ENCODE data around the gene SUFU. TPM values are rescaled to one million over a fixed set of nuclear protein-coding genes. Genes with fewer than 3 reads are reported as not detected.

The SUFU gene
- total and polyA plus RNA-seq, 2 experiments from 2014 or later = 10.9 to 18.2 TPM

GRCh38 chr10:102677331-102678067 lies 173.7 kb downstream of the SUFU start:
- Histone ChIP-seq H2AFZ (no peak overlapping the region), H3K9me2 (replicated peaks; ENCODE audit: insufficient read depth) (no peaks in the 10 kb centered on the region), H3K4me3 (no peak overlapping the region), H3K36me3 (replicated peaks; ENCODE audit: insufficient read depth, low read depth) (no peaks in the 10 kb centered on the region), H3K4me1 (ENCODE audit: insufficient read depth) (peaks cover 63% of the 10 kb centered on the region), H4K20me1 (ENCODE audit: insufficient read depth, poor library complexity, severe bottlenecking) (no peaks in the 10 kb centered on the region), H3K9me3 (ENCODE audit: low read depth) (no peaks in the 10 kb centered on the region), H3K27me3 (no peaks in the 10 kb centered on the region), H3K27ac (peak overlapping the region; percentile 93), H3K4me2 (peak overlapping the region; percentile 69), H3K79me2 (no peaks in the 10 kb centered on the region)
- TF ChIP-seq EZH2 (IDR thresholded peaks at IDR 0.05; ENCODE audit: borderline replicate concordance) = no peak
- no peak for TF ChIP-seq EZH2phosphoT487 (IDR thresholded peaks at IDR 0.05; ENCODE audit: low read depth, severe bottlenecking, unreplicated experiment)
- no peak for TF ChIP-seq CTCF (IDR thresholded peaks at IDR 0.05; ENCODE audit: poor library complexity)
- no peak for DNase-seq (ENCODE audit: low spot score)
- WGBS (ENCODE audit: low lambda C conversion rate, missing lambda C conversion rate) = 59% methylated on average over 9 of the region's 9 CpGs

- H3K79me2 ChIP-seq = no peaks in the 10 kb centered on the region
- no peaks in the 10 kb centered on the region for H3K27me3 ChIP-seq
- H2AFZ ChIP-seq = no peak overlapping the region
- H3K9me3 ChIP-seq (ENCODE audit: low read depth) = no peaks in the 10 kb centered on the region
- TF ChIP-seq EZH2 (IDR thresholded peaks at IDR 0.05; ENCODE audit: borderline replicate concordance) = no peak
- TF ChIP-seq EZH2phosphoT487 (IDR thresholded peaks at IDR 0.05; ENCODE audit: low read depth, severe bottlenecking, unreplicated experiment) = no peak
- TF ChIP-seq CTCF (IDR thresholded peaks at IDR 0.05; ENCODE audit: poor library complexity) = no peak
- no peaks in the 10 kb centered on the region for H3K9me2 ChIP-seq (replicated peaks; ENCODE audit: insufficient read depth)
- no peaks in the 10 kb centered on the region for H4K20me1 ChIP-seq (ENCODE audit: insufficient read depth, poor library complexity, severe bottlenecking)
- peak overlapping the region; percentile 93 for H3K27ac ChIP-seq
- no peaks in the 10 kb centered on the region for H3K36me3 ChIP-seq (replicated peaks; ENCODE audit: insufficient read depth, low read depth)
- no peak for DNase-seq (ENCODE audit: low spot score)
- H3K4me3 ChIP-seq = no peak overlapping the region
- 70% methylated on average over 9 of the region's 9 CpGs for WGBS (ENCODE audit: low lambda C conversion rate, missing lambda C conversion rate)
- H3K4me1 ChIP-seq (ENCODE audit: insufficient read depth) = peaks cover 63% of the 10 kb centered on the region
- no peak overlapping the region for H3K4me2 ChIP-seq
These were observed 174.3 kb downstream of the SUFU start for GRCh38 chr10:102678068-102678400.

GRCh38 chr10:102678842-102679289 lies 175.1 kb downstream of the SUFU start:
- WGBS (ENCODE audit: low lambda C conversion rate, missing lambda C conversion rate) = 14% methylated on average over 9 of the region's 9 CpGs
- peak; percentile 86 for DNase-seq (ENCODE audit: low spot score)
- Histone ChIP-seq H3K4me2 (peak overlapping the region; percentile 69), H3K9me3 (ENCODE audit: low read depth) (no peaks in the 10 kb centered on the region), H3K4me1 (ENCODE audit: insufficient read depth) (peaks cover 57% of the 10 kb centered on the region), H3K79me2 (no peaks in the 10 kb centered on the region), H3K36me3 (replicated peaks; ENCODE audit: insufficient read depth, low read depth) (no peaks in the 10 kb centered on the region), H3K27me3 (no peaks in the 10 kb centered on the region), H4K20me1 (ENCODE audit: insufficient read depth, poor library complexity, severe bottlenecking) (no peaks in the 10 kb centered on the region), H3K4me3 (no peak overlapping the region), H3K9me2 (replicated peaks; ENCODE audit: insufficient read depth) (no peaks in the 10 kb centered on the region), H3K27ac (peak overlapping the region; percentile 39), H2AFZ (peak overlapping the region; percentile 36)
- TF ChIP-seq CTCF (IDR thresholded peaks at IDR 0.05; ENCODE audit: poor library complexity) = peak; percentile 63
- no peak for TF ChIP-seq EZH2 (IDR thresholded peaks at IDR 0.05; ENCODE audit: borderline replicate concordance)
